HG03439 (cell line): ENCODE measurements around the gene ADGRG1.

ENCODE experiments used
- ATAC-seq: cut with Tn5 transposase; IDR thresholded peaks from one replicate; pipeline ENCODE4 v1.9.1; 2021; ENCODE audit warnings: mild to moderate bottlenecking, moderate library complexity; ENCODE audit not compliant: unreplicated experiment

The ADGRG1 gene

DNA sequence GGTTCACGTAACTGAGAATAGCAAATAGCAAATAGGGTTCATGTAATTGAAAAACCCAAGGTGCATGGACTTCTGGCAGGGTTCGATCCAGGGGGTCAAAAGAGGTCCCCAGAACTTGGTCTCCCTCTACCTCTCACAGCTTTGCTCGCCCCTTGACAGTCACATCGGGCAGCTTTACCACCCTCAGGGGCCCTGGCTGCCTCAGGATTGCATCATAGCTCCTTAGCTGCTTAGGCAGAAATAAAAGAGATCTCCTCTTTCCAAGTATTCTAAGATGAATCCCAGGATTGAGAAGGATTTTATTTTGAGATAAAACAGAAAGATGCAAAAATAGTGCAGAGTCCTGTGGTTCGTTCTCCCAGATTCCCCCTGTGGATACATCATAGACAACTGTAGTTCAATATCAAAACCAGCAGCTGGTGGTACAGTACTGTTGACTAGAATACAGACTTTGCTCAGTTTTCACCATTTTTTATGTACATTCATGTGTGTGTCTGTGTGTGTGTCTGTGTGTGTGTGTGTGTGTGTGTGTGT, 52.5 kb downstream of the ADGRG1 start:
- no peak for ATAC-seq

DNA sequence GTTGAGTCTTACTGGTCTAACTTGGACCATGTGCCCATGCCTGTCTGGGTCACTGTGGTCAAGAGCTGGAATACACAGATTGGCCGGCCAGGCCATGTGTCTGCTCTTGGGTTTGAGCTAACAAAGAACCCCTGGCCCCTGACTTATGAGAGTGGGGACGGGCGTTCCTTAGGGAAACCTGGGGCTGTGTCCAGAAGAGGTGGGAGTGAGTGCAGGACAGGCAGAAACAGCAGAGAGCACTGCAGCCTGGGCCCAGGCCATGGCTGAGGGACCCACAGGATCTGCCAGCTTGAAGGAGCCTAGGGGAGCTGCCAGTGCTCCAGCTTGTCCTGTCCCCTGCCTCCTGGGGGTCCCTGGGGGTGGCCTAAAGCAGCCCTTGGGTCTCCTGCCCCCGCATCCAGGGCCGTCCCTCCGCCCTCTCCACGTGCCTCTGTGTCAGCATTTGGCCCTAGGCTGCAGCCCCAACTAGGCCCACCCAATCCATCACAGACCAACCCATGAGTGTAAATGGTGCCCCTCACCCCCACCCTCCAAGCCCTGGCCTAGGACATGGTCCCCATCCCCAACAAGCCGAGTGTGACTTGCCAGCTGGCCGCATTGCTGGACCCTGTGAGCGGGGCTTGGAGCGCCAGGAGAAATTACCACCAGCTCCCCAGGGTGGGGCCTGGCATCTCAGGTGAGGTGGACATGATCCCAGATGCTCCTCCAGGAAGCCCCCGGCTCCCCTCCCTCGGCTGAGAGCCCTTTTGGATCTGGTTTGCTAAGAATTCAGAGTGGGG, 53.7 kb downstream of the ADGRG1 start:
- no peak for ATAC-seq

DNA sequence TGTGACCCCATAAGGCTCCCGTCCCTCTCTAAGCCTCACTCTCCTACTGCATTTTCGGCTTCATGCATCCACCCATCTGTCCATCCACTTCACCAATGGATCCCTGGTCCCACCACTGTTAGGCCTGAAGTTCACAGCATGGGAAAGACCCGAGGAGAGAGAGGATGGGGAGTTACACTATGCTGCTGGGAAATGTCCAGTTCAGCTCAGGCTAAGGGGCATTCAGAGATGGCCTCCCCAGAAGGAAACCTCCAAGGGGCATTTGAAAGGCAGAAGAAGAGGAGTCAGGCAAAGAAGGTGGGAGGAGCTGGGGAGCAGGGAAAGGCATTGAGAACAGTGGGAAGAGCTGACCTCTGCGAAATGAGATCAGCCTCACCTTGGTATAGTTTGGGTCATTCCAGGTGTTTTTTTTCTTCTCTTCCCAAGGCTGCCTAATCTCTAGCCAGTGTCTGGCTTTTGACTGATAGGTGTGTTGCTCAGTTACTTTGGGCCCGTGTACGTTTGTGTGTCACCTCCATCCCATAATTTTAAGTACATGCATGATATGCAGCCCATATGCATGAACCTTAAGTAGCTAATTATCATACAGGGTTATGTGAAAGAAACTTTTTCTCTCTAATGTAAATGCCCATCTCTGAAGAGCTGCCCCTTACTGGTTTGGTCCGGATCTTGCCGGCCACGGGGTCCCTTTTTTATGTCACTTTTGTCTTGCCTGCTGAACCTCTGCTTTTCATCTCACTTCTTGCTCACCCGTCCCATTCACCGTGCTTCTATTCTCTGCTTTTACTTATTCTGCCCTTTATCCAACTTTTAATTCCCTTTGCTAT, 54.6 kb downstream of the ADGRG1 start:
- ATAC-seq: no peak

- no peak for ATAC-seq
Observed at GRCh38 chr16:57683636-57684545, 55.5 kb downstream of the ADGRG1 start.

GRCh38 chr16:57684626-57685358, 56.4 kb downstream of the ADGRG1 start:
- ATAC-seq: no peak

DNA sequence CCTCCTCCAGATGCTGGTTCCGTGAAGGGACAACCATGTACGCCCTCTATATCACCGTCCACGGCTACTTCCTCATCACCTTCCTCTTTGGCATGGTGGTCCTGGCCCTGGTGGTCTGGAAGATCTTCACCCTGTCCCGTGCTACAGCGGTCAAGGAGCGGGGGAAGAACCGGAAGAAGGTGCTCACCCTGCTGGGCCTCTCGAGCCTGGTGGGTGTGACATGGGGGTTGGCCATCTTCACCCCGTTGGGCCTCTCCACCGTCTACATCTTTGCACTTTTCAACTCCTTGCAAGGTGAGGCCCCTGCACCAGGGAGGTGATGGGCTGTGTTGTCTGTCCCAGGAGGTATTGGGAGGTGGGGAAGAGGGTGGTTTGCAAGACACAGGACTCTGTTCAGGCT, 57.2 kb downstream of the ADGRG1 start:
- no peak for ATAC-seq

GRCh38 chr16:57686577-57686976, 58.1 kb downstream of the ADGRG1 start:
- ATAC-seq: no peak

DNA sequence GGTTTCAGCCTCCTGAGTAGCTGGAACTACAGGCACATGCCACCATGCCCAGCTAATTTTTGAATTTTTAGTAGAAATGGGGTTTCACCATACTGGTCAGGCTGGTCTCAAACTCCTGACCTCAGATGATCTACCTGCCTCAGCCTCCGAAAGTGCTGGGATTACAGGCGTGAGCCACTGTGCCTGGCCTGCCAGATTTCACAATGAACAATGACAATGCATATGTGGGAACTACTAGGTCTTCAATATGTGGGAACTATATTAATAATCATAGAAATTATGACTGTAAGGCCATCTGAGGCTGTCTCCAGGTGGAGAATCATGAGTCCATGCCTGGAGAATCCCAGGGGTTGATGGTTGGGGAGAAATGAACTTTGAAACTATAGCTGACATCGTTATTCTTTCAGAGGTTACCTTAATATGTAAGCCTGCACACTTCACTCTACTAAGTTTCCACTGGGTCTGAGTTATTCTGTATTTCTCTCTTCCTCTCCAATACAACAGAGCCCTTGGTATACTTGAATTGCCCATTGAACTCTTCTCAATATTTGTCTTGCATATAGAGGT, 59.0 kb downstream of the ADGRG1 start:
- ATAC-seq: no peak

GRCh38 chr16:57688487-57688986, 60.1 kb downstream of the ADGRG1 start:
- no peak for ATAC-seq

GRCh38 chr16:57688987-57689761, 60.7 kb downstream of the ADGRG1 start:
- ATAC-seq: no peak

DNA sequence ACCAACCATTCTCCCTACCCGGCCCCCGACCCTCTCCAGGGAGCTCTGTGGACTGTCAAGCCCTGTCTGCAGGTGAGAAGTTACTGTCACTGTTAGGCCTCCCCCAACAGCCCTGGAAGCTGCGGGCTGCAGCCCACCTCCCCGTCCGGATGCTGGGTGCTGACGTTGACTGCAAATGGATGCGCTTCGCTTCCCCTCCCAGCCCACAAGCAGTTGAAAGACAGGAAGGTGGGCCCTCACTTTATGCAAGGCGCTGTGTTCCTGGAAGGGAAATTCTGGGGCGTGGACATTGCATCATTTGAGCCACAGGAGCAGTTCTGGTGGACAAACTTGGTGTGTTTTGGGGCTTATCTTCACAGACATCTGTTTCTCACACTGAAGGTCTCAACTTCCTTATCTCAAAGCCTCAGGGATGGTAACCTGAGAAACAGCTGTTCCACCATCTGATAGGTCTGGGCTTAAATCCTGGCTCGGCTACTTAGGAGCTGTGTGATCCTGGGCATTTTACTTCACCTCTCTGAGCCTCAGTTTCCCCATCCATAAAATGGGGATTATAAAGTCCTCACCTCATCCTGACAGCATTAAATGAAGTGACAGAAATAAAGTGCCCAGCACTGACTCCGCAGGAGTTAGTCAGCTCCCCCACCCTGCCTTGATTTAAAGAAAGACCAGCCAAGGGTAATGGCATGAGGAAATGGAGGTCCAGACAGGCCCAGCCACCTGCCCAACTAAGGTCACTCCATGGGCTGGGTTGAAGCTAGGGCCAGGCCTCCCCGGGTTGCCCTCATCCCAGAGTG, 61.5 kb downstream of the ADGRG1 start:
- no peak for ATAC-seq

DNA sequence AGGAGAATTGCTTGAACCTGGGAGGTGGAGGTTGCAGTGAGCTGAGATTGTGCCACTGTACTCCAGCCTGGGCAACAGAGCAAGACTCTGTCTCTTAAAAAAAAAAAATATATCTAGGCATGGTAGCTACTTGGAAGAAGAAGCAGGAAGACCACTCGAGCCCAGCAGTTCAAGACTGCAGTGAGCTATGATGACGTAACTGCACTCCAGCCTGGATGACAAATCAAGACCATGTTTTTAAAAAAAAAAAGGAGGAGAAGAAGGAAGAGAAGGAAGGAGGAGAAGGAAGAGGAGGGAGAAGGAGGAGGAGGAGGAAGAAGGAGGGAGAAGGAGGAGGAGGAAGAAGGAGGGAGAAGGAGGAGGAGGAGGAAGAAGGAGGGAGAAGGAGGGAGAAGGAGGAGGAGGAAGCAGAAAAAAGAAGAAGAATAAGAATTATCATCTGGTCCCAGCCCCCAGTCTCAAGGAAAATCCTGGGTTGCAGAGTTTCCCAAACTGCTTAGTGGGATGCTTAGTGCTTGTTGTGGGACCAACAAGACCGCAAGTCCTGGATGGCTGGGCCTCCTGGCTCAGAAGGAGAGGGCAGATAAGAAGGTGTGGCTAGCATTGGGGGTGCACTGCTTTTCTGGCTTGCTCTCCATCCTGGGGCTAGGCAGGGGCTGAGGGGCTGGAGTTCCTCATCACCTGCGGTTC, 62.5 kb downstream of the ADGRG1 start:
- no peak for ATAC-seq

- ATAC-seq: no peak
Observed at GRCh38 chr16:57692636-57693035, 64.2 kb downstream of the ADGRG1 start.

GRCh38 chr16:57693550-57693949, 65.1 kb downstream of the ADGRG1 start:
- no peak for ATAC-seq

DNA sequence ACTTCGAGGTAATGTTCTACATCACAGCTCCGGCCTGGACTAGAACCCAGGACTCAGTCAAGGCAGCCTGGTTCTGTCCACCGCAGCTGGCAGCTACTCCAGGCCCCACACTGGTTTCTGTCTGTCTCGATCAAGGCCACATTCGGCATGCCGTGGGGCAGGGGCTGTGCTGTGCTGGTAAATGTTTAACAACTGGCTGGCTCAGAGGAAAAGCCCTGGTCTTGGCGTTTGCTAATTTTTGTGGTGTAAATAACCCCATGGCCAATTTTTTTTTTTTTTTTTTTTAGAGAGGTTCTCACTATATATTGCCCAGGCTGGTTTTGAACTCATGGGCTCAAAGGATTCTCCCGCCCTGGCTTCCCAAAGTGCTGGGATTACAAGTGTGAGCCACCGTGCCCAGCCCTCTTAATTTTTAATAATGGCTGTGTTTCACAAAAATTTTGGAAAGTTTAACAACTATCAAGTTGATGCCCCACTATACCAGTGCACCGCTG, 65.8 kb downstream of the ADGRG1 start:
- no peak for ATAC-seq

DNA sequence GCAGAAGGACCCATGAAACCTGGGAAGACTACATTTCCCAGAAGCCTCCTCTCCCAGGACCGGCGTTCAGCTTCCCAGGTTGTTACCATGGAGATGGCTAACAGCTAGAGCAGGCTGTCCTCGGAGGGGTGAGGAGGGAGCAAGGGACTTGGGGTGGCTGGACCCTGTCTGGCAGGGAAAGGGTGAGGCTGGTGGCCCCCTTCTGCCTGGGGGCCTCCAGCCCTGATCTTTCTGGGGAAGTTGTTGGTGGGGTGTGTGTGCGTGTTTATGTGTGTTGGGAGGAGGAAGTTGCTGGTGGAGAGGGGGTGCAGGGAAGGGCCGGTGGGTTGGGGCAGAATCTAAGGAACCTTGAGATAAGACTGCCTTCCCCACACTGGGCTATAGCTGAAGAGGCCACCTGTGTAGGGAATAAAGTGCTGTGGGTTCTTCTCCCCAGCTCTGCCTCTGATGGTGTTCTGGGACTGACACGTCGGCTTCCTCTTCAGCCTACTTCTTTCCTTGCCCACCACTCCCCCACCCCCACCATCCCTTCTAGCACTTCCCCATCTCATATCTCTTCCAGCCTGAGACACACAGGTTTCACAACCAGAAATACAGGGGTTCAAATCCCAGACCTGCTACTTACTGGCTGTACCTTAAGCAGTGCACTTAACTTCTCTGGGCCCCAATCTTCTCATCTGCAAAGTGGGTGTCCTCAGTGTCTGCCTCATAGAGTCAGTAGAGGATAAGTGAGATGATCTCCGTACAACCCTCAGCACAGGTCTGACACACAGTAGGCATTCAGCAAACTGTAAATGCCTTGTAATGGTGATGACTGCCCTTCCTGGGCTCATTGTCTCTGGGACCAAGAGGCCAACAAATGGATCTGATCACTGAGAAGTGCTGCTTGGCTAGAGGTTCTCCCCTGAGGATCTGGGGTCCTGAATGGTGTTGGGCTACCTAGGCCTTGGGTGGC, 66.6 kb downstream of the ADGRG1 start, which contains the start of gene DRC7:
TSS of gene DRC7 (plus strand) at position 82 of the 955 bp plus-strand sequence. CDS start 3,144 bp downstream, outside the sequence.
- no peak for ATAC-seq
